Kidney (tissue), 14 donors: Measurements from ENCODE around the gene CRTC3. TPM values are rescaled to one million over a fixed set of nuclear protein-coding genes. Genes with fewer than 3 reads are reported as not detected.
"Not testable (repeated sequence)": the region's sequence is repeated elsewhere in the genome, so short reads cannot be mapped to it uniquely, and the experiment has no call there.

Experiments
- DNase-seq, 5 donors: peaks; one replicate each; pipeline ENCODE4 v3.0.0-alpha.2; 2013 to 2020
- FAIRE-seq: peaks from 2 replicates; lab custom pipeline; 2012; peaks lifted over from hg19 to GRCh38; lab: Jason Lieb, UNC
- H3K27ac ChIP-seq, 2 donors: one replicate each; pipeline ENCODE4 v1.7.0; 2013; ENCODE audit warnings: low read depth in 2 of 2, low read length in 2 of 2, inconsistent platforms in 1 of 2
- H3K27me3 ChIP-seq: one replicate; pipeline ENCODE4 v1.7.1; 2013; ENCODE audit warnings: low read length, inconsistent platforms; ENCODE audit not compliant: control insufficient read depth, insufficient read depth
- H3K36me3 ChIP-seq, 3 donors: one replicate each; pipeline versions ENCODE4 v1.7.0 to v1.7.1; 2013; ENCODE audit warnings: low read length in 3 of 3, control low read depth in 1 of 3, inconsistent platforms in 1 of 3; ENCODE audit not compliant: insufficient read depth in 3 of 3, control insufficient read depth in 2 of 3
- H3K4me1 ChIP-seq, 3 donors: one replicate each; pipeline versions ENCODE4 v1.7.0 to v1.7.1; 2013; ENCODE audit warnings: low read length in 3 of 3, inconsistent platforms in 1 of 3, low read depth in 1 of 3; ENCODE audit not compliant: control insufficient read depth in 2 of 3, insufficient read depth in 2 of 3
- H3K4me3 ChIP-seq, 3 donors: one replicate each; pipeline versions ENCODE4 v1.7.0 to v1.8.1; 2013; ENCODE audit warnings: low read length in 3 of 3, control low read depth in 1 of 3, inconsistent platforms in 1 of 3
- H3K9ac ChIP-seq, 3 donors: one replicate each; pipeline versions ENCODE4 v1.7.0 to v1.7.1; 2013; ENCODE audit warnings: low read length in 3 of 3, control low read depth in 1 of 3, inconsistent platforms in 1 of 3
- H3K9me3 ChIP-seq, 3 donors: one replicate each; pipeline versions ENCODE4 v1.7.0 to v1.7.1; 2013; ENCODE audit warnings: low read length in 3 of 3, control low read depth in 1 of 3, inconsistent platforms in 1 of 3; ENCODE audit not compliant: control insufficient read depth in 2 of 3, insufficient read depth in 1 of 3
- intact Hi-C: fragments of 100-400 bp; cut with DNase I; formaldehyde crosslinking; loops from one replicate; pipeline ENCODE4 v1.11.1; 2022
- polyA plus RNA-seq: library from polyadenylated mRNA; stranded (reverse); fragments of 350-450 nt; fragmentation: Illumina TruSeq; extraction: RNeasy Lipid Tissue Mini Kit (QIAGEN cat#74804); gene quantifications from one replicate; pipeline ENCODE4 v1.2.3, GENCODE V29; 2014; ENCODE audit warnings: low read depth, low replicate concordance; ENCODE audit not compliant: insufficient read depth
- total RNA-seq: library from RNA; stranded (reverse); fragmentation: NEBNext Ultra II Directional; extraction: Animal tissue kit (Norgen Biotek cat#: 25700); gene quantifications from one replicate; pipeline ENCODE4 v1.2.1, GENCODE V29; 2021
- TF ChIP-seq, protein P1 (sequence below): IDR thresholded peaks from 3 replicates; pipeline ENCODE4 v1.5.1; 2012; ENCODE audit warnings: mild to moderate bottlenecking, moderate library complexity, borderline replicate concordance; ENCODE audit not compliant: insufficient read depth; ENCODE audit errors: extremely low read depth
- donor health status: control.
- donor health status: control.
- donor health status: control.
- donor health status: control.
- donor health status: control.
- donor health status: DM: yes; HTN: yes; CAD: no.
- donor health status: Normal renal cell carcinoma (clear cell type).

Gene CRTC3
- total and polyA plus RNA-seq, 2 donors from 2014 or later, result 9.2 to 49.0 TPM

DNA sequence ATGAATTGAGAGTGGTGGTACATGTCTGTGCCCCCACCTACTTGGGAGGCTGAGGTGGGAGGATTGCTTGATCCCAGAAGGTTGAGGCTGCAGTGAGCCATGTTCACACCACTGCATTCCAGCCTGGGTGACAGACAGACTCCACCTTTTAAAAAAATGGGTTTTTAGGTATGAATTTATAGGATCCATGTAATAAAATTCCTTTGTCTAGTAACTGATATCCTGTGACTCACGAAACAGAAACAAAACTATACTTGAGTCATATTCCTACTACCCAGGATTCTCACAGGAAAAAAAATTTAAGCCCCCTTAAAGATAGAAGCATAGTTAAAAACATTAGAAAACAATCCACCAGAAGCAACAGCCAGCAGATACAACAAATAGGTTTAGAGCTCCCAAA is 10.0 kb upstream of the CRTC3 start:
- FAIRE-seq, result no peak
- TF ChIP-seq, protein P1, sequence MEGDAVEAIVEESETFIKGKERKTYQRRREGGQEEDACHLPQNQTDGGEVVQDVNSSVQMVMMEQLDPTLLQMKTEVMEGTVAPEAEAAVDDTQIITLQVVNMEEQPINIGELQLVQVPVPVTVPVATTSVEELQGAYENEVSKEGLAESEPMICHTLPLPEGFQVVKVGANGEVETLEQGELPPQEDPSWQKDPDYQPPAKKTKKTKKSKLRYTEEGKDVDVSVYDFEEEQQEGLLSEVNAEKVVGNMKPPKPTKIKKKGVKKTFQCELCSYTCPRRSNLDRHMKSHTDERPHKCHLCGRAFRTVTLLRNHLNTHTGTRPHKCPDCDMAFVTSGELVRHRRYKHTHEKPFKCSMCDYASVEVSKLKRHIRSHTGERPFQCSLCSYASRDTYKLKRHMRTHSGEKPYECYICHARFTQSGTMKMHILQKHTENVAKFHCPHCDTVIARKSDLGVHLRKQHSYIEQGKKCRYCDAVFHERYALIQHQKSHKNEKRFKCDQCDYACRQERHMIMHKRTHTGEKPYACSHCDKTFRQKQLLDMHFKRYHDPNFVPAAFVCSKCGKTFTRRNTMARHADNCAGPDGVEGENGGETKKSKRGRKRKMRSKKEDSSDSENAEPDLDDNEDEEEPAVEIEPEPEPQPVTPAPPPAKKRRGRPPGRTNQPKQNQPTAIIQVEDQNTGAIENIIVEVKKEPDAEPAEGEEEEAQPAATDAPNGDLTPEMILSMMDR, result no peak
- intact Hi-C loops, result no loop called here

DNA sequence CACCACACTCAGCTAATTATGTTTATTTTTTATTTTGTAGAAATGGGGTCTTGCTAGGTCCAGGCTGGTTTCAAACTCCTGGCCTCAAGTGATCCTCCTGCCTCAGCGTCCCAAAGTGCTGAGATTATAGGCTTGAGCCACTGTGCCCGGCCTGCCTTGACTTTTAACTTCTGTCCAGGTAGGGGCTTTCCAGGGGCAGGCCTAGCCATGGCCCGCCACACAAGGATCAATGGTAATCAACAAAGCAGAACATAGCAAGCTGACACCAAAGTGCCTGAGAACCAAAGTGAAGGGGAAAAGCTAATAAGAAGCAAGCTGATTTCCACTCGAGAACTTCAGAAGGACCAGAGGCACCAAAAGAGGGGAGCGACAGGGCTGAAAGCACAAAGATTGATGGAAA is 9.4 kb upstream of the CRTC3 start:
- no peak overlapping the region for H3K9ac ChIP-seq
- H3K27me3 ChIP-seq, result no peaks in the 10 kb centered on the region
- no peak overlapping the region for H3K4me3 ChIP-seq
- H3K27ac ChIP-seq, result no peak overlapping the region
- intact Hi-C loops, result no loop called here
- H3K36me3 ChIP-seq, result no peaks in the 10 kb centered on the region
- H3K9me3 ChIP-seq, result no peaks in the 10 kb centered on the region
- TF ChIP-seq, protein P1, result no peak
- DNase-seq (no peak), FAIRE-seq (no peak)
- no peaks in the 10 kb centered on the region for H3K4me1 ChIP-seq

More for the DNA sequence above, 10.0 kb upstream of the CRTC3 start:
- no peak overlapping the region for H3K4me3 ChIP-seq
- no peak overlapping the region for H3K27ac ChIP-seq
- no peaks in the 10 kb centered on the region for H3K27me3 ChIP-seq
- no peak for DNase-seq
- H3K9me3 ChIP-seq, result no peaks in the 10 kb centered on the region
- no peaks in the 10 kb centered on the region for H3K36me3 ChIP-seq
- H3K9ac ChIP-seq, result no peak overlapping the region
- H3K4me1 ChIP-seq, result no peaks in the 10 kb centered on the region

DNA sequence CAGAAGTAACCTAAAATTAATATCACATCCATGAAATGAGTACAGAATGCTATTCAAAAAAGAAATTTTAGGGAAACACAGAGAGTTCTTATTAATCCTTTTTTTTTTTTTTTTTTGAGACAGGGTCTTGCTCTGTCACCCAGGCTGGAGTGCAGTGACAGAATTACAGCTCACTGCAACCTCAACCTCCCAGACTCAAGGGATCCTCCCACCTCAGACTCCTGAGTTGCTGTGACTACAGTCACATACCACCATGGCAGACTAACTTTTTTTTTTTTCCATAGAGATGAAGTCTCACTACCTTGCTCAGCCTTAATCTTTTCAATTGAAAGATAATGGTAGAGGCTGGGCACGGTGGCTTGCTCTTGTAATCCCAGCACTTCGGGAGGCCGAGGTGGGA is 6.3 kb upstream of the CRTC3 start:
- no peak for FAIRE-seq
- intact Hi-C loops, result no loop called here

DNA sequence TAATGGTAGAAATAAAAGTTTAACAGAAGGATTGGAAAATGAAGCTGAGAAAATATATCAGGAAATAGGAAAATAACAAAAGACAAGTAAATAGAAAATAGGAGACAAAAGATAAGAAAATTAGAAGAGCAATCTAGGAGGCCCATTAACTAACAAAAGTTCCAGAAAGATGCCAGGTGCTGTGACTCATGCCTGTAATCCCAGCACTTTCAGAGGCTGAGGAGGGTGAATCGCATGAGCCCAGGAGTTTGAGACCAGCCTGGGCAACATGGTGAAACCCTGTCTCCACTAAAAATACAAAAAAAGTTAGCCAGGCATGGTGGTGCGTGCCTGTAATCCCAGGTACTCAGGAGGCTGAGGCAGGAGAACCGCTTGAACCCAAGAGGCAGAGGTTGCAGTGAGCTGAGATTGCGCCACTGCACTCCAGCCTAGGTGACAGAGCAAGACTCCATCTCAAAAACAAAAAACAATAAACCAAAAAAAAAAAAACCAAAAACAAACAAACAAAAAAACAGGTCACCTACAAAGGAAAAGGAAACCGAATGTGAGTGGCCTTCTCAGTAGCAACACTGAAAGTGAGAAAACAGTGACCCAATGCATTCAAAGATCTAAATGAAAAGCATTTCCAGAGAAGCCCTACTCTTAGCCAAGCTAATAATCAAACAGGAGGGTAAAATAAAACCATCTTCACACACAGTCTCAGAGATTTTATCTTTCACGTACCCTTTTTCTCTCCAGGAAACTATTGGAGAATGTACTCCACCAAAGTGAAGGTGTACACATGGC is 5.5 kb upstream of the CRTC3 start:
- intact Hi-C loops, H3K4me1 ChIP-seq, H3K27me3 ChIP-seq, H3K9ac ChIP-seq, H3K36me3 ChIP-seq, H3K9me3 ChIP-seq, H3K4me3 ChIP-seq, DNase-seq, H3K27ac ChIP-seq, FAIRE-seq: not testable (repeated sequence)

More for the DNA sequence above, 6.3 kb upstream of the CRTC3 start:
- Histone ChIP-seq H3K4me1 (no peaks in the 10 kb centered on the region), H3K9me3 (no peaks in the 10 kb centered on the region), H3K27ac (no peak overlapping the region), H3K9ac (no peak overlapping the region), H3K4me3 (no peak overlapping the region), H3K36me3 (no peaks in the 10 kb centered on the region), H3K27me3 (no peaks in the 10 kb centered on the region)
- DNase-seq, result no peak
- TF ChIP-seq, protein P1, result no peak
